CD1c-positive myeloid dendritic cell (primary cell): Measurements from ENCODE around the gene GGACT.
A peak's percentile ranks its signal among the peaks of the same experiment; 100 is the strongest.
"Not testable (repeated sequence)": the region's sequence is repeated elsewhere in the genome, so short reads cannot be mapped to it uniquely, and the experiment has no call there.

Experiments
- DNase-seq: peaks from one replicate; pipeline ENCODE4 v3.0.0-alpha.2; 2016; ENCODE audit errors: extremely low spot score

Gene GGACT

DNA sequence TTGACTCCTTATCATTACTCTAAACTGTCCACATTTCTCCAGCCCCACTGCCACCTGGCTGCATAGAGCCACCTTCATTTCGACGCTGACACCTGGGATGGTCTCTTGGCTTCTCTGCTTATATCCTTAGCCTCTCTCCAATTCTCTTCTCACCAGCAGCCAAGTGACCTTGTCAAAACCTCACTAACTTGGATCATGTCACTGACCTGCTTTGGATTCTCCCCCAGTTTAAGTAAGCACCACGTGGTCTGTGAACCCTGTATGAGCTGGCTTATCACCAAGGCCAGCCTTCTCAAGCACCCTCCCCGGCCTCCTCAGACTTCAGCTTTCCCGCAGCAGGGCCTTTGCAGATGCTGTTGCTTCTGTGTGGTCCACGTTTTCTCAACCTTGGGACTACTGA lies 12.3 kb upstream of the GGACT start:
- no peak for DNase-seq

DNA sequence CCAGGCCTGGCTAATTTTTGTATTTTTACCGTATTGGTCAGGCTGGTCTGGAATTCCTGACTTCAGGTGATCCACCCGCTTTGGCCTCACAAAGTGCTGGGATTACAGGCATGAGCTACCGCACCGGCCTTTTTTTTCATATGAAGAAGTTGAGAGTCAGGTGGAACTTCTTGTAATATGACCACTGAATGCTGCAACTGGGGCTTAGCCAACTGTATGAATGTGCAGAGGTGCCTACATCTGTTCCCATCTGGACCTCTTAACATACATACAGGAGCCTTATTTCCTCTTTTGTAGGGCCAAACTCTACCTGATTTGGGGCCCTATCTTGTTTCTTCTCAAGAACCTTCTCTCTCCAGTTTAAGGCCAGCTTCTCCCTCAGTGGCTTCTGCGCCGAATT lies 11.9 kb upstream of the GGACT start:
- no peak for DNase-seq

DNA sequence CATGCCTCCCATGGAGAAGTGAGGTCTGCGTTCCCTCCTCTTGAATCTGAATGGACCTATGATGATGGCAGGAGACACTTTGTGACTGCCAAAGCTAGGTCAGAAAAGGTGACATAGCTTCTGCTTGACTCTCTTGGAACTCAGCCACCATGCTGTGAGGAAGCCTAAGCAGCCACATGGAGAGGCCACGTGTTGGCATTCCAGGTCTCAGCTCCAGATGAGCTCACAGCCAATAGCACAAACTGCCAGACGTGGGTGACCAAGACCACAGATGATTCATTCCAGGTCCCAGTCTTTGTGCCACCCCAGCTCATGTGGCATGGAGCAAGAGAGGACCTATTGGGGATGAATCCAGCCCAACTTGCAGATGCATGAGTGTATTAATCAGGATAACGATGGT lies 8.7 kb upstream of the GGACT start:
- DNase-seq = no peak

DNA sequence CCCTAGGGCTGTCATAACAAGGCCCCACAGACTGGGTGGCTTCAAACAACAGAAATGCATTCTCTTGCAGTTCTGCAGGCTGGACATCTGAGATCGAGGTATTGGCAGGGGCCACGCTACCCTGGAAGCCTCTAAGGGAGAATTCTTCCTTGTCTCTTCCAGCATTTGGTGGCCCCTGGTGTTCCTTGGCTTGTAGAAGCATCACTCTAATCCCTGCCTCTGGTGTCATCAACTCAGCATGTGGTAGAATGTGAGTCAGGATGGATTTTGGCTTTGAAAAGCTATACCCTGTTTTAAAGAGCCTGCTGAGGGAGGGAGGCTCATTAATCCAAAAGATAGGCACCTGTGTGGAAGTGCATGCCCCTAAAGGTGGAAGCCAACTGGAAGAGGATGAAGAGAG lies 7.9 kb upstream of the GGACT start:
- no peak for DNase-seq

DNA sequence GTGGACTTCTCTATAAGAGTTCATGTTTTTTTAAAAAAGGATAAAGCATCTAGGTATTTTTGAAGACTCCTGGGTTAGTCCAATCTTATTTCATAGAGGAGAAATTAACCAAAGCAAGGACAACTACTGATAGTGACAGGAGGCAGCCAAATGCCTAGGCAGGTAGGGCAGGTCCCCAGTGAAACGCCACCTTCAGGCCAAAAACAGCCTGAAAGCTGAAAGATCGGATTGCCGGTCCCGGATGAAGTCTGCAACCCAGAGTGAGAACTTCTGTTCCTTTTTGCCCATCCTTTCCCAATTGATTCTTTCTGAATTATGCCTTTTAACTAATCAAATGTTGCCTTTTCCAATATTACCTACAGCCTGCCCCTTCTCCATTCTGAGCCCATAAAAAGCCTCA lies 6.1 kb upstream of the GGACT start:
- DNase-seq = no peak

DNA sequence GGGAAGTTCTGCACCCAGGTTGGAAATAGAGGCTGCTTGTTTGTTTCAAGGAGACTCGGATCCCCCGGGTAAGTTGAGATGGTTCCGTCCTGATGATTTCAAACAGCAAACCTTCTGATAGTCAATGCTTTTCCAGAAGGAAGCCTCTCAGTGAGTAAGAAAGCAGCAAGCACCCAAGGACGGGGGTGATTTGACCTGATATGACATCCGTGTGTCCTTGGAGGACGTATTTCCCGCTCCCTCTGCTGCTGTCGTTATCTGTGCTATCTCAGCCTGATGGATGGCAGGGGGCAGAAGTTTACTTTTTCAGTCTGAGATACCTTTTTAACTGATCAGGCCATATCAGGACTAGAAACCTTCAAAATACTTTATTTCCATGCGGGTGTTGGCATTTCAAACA lies 5.7 kb upstream of the GGACT start:
- DNase-seq = no peak

DNA sequence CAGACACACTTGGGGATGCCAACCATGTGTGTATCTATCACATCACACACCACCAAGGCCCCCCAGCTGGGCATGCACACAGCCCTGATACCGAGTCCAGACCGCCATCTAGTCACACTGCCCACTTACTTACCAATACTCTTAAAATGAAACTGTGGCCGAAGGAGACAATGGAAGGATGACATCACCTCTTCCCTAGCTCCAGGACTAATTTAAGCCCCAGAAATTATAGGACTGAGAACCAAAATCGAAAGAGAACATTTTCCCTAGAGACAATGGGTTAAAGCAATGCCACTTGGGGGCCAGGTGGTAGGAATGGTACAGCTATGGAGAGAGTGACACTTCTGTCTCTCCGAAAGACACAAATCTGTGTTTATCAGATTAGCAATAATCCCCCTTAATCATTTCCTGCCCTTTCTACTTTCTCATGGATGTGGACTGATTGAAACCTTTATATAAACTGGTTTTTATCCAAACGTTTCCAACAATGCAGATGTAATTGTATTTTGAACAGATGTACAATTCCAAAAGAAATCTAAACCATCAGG lies 663 bp upstream of the GGACT start:
- DNase-seq = no peak

DNA sequence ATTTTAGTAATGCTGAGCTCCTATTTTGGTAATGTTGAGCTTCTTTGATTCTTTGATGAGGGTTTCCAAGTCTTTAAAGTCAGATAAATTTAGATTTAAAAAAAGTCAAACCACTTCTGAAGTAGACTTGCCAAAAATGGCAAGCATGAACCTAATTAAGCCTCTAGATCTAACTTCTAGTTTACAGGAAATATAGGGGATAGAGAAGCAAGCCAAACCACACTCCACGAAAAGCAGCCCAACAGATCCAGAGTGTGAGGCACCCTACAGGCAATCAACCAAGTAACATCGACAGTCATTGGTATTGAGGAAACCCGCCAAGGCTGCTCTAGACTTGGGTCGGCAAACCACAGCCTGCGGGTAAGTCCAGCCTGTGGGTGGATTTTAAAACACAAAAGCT lies 3.7 kb downstream of the GGACT start:
- DNase-seq = no peak

DNA sequence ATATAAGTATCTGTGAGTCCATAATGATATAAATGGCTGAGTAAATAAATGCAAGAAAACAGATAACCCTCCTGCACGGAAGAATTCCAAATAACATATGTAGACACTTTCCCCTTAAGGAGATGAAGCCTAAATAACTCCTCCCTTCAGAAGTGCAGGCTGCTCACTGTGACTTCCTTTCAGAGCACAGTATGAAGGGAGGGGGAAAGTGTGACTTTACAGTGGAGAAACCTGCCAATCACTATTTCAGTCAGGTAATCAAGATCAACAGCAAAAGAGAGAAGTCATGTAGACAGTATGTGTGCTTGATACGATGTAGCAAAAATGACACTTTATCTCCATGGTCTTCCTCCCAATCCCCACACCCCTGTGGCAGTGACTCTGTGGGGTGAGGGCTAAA lies 7.1 kb downstream of the GGACT start:
- DNase-seq = no peak

DNA sequence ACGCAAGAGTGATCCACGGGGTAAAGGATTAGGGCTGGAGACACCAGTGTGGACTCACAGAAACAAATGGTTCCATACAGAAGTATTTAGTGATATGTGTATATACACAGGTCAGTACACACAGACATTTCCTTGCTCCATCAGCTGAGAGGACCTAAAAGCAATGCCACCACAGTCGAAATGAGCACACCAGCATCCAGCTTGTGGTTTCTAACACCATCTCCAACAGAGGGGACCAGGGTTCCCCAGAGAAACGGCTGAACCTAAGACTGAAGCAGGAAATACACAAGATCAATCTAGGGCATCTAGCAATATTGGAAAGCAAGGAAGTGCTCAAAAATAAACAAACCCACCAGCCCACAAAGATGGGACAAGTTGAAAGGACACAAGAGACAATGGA lies 7.6 kb downstream of the GGACT start:
- no peak for DNase-seq

DNA sequence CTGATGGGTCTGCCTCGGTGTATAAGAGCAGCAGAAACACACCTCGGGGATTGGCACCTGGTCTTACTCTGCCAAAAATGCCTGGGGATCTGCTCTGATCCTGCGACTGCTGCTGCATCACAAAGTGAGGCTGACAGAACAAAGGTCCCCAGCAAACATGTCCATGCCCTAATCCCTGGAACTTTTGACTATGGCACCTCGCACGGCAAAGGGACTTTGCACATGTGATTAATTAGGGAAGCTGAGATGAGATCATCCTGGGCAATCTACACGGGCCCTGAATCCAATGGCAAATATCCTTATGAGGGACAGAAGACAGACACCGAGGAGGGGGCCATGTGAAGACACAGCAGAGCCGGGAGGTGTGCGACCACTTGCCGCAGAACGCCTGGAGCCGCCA lies 8.5 kb downstream of the GGACT start:
- DNase-seq = no peak

DNA sequence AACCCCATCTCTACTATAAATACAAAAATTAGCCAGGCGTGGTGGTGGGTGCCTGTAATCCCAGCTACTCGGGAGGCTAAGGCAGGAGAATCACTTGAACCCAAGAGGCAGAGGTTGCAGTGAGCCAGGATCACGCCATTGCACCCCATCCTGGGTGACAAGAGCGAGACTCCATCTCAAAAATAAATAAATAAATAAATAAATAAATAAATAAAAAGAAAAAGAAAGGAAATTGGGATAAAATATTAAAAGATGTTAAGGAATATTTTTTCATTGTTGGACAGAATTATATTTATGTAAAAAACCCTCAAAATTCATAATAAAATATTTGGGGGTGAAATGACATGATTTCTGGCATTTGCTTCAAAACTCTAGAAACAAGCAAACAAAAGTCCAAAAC lies 11.3 kb downstream of the GGACT start:
- not testable (repeated sequence) for DNase-seq

DNA sequence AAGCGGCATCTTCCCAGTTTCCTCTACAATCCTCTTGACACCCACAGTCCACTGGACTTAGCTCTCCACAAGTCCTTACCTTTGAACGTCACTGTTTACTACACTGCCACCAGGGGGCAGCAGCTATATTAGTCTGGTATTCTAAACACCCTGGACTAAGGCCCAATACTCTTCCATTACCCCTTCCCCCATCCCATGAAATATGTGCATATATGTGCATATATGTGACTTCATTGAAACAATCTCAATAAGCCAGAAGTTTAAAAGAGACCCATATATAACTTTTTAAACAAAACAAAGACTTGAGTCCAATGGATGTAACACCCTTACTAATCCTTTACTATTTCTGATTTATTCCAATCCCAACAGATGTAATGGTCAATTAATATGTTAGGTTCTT lies 15.5 kb downstream of the GGACT start:
- DNase-seq = peak; percentile 79

DNA sequence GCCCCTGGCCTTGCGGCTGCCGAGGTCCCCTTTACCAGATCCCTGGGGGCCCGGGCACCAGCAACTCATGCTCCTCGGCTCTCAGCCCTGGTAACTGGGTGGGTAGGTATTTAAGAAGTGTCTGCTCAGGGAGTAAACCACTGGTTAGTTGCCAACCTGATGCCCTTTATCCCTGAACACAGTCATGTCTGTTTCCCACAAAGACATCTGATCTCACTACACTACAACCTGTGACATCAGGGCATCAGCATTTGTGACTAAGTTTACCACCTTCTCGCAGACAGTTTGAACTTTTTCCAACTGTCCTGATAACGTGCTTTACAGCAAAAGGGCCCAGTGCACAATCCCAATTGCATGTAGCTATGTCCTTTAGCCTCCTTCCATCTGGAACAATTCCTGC lies 22.0 kb downstream of the GGACT start:
- no peak for DNase-seq

DNA sequence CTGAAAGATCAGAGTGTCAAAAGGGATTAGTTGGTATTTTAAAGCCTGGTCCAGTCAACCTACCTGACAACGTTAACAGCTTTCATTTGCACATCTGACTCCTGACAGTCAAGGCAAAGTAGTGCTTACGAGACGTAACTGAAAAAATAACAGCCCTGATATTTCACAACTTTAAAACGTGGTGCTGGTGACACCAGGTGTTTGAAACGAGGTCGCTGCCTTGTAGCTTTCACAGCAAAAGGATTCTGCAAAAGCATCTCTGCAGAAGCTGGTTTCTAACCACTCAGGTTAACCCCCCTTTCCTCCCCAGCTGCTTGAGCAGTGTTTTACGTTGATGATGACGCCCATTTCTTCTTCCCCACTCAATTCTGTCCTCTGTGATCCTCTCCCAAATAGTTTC lies 23.3 kb downstream of the GGACT start:
- DNase-seq = no peak

DNA sequence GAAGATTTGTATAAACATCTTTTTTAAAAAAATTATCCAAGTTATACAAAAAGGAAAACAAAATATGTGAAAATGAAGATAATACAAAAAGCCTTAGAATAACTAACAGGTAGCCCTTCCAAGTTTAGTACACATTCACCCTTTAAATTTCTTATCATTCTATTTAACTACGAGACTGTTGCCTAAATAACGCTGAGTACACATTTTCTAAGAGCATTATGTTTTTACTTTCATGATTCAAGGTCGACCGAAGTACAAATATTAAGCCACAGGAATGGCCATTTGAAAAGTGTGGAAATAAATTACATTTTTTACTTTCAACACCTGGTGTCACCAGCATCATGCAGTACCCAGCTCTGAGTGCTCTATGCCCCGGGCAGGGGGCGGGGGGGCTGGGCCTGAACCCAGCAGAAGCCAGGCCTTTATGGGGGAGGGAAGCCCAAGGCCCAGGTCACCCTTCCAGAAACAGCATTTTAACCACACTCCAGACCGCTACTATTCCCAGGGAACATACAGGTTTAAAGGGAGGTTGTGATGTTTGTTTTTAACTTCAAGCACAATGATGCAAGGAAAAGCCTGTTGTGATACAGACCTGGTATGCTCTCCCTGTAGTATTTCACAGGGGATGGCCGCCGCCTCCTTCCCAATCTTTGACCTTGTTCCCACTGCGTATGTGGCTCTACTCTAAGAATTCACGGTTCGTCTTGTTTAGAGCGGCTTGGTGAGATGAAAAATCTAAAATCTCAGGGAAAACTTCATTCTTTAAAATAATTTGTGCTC lies 24.0 kb downstream of the GGACT start:
- no peak for DNase-seq

DNA sequence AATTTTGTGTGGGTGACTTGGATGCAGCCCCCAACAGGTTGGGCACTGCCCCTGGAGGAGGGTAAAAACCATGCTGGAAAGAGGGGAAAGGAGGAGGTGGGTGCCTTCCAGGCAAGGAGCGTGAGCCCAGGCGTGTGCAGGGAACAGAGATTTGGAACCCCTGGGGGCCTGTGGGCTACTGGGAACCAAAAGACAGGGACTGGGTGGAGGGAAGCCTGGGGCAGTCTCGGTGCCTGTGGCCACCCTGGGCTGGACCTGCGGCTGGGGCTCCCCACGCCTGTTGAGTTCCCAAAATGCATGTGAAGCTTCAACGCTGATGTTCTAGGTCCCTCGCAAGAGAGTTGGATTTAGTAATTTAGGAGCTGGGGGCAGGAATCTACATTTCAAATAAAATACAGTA lies 24.8 kb downstream of the GGACT start:
- no peak for DNase-seq

DNA sequence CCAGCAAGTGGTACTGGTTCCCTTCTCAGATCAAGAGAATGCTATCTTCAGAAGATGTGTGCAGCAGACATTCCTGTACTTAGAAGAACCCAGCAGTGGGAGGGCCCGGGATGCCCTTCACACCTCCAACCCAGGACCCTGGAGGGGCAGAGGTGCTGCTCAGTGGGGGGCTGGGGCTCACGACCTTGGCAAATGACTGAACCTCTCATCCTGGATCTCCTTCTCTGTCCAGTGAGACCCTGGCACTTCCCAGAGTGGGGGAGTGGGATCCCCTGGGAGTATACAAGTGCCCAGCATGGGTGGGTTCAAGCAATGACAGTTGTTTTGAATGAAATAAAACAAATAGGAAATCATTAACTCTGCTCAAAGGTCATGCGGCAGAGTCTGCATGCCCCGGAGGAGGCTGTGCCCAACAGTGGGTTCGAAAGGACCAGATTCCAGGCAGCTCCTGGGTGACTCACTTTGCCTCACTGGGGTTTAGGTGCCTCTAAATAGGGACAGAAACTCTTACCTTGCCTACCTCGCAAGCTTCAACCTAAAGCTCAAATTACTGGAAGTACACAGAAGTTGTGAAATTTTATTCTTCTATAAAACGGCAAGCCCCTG lies 26.9 kb downstream of the GGACT start:
- DNase-seq = no peak

DNA sequence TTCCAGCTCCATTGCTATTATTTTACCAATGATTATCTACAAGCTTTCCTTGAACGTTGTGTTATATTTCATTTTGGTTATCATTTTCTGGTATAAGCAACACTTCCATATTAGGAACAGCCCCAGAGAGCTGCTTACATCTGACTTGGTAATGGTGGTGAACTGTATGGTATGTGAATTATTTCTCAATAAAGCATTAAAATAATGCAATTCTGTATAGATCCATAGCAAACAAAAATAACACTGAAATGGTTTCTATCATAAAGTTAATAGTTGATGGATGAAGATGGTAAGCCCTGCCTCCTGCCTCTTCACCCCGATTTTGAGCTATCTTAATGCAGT lies 27.5 kb downstream of the GGACT start:
- no peak for DNase-seq

DNA sequence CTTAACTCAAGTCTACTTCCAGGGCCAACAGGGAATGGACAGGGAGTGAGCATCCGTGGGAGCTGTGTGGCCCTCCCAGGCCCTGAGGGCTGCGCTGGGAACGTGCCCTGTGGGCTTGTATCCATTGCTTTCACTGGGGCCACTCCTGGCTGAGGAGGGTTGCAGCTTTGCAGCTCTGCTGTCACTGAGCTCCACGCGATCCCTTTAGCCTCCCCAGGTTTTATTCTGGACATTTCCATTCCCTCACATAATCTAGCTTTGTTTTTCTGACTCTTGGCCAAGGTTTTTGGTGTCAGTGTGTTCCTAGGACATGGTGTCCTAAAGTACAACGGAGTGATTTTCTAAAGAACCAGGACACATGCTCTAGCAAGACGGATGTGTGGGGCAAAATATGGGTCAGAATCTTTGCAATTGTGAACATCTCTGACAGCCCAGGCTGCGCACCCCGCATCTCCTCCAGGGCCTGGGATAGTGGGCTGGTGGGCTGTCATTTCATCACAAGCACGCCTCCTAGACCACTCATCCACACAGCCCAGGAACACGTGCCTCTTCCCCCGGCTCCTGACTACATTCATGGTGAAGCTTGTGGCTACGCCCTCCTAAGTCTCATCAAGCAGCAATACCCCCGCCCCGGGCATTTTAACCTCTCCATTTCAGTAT lies 28.0 kb downstream of the GGACT start:
- no peak for DNase-seq

DNA sequence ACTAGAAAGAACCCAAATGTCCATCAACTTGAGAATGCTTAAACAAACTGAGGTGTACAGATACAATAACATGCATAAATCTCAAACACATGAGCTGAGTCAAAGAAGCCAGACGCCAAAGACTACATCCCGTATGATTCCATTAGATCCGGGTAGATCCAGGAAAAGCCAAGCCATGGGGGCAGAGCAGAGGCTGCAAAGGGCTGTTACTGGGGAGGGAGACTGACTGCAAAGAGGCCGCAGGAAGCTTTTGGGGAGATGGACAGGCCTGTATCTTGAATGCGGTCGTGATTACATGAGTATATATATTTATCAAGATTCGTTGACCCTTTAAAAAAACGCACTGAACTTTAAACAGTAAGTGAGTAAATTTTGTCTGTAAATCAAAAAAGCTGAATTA lies 28.7 kb downstream of the GGACT start:
- DNase-seq = no peak

DNA sequence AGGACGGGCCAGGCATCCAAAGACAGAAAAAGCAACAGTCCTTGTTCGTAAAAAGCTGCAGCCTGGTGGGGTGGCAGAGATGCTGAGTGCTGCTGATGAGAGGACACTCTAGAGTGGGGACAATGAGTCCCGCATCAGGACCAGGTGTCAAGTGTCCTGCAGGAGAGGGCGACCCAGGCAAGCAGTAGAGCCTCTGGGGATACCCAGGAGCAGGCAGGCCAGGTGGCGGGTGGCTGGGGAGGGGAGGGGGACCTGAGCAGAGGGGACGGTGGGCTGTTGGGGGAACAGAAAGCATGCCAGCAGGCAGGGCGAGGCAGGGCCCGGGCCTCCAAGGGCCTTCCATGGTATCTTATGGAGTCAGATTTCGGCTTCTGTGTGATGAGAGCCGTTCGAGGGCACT lies 35.8 kb downstream of the GGACT start:
- no peak for DNase-seq

DNA sequence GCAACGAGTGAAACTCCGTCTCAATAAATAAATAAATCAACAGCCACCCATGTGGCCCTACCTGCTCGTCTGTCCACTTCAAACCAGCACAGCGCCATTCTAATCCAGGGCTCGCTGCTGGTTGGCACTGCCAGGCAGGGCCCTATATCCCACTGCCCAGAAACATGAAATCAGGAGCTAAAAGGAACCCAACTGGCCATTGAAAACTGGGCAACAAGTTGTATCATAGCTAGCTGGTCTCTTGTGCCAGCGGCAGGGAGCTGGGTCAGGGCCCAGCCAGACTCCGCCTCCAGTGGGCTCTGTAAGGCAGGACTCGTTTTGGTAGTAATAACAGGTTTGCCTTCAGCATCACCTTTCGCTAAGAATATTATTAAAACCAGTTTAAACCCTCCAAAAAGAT lies 39.3 kb downstream of the GGACT start:
- no peak for DNase-seq
